IMR-90 (cell line): ENCODE results near the gene FADS6. TPM values are rescaled to one million over a fixed set of nuclear protein-coding genes. Genes with fewer than 3 reads are reported as not detected.

Experiments
- ATAC-seq: fragments of 200-7000 bp; cut with Tn5 transposase; 2 replicates; pipeline ENCODE4 v1.9.1; 2020; ENCODE audit warnings: low read depth, mild to moderate bottlenecking, moderate library complexity
- BruUV-seq: library from RNA; stranded (reverse); fragments of 400-500 nt; replicated peaks from 2 replicates; lab custom pipeline; 2021; lab: Mats Ljungman, UMichigan
- CTCF ChIA-PET: fragments of 300-600 bp; formaldehyde crosslinking; extraction: SDS; loops from one replicate; lab custom pipeline; 2021; ENCODE audit warnings: antibody characterized with exemption; lab: Yijun Ruan, JAX
- POLR2A ChIA-PET: fragments of 300-600 bp; sonication (Branson Sonifier 250); formaldehyde crosslinking; loops from one replicate; lab custom pipeline; 2022; ENCODE audit warnings: antibody characterized with exemption; ENCODE audit not compliant: unreplicated experiment; lab: Charles Lee
- DNase-seq: peaks from one replicate; pipeline ENCODE4 v3.0.0; 2013
- H2AFZ ChIP-seq: replicated peaks from 2 replicates; pipeline ENCODE3; 2013; ENCODE audit warnings: low read length, mild to moderate bottlenecking; ENCODE audit not compliant: poor library complexity
- H2AK5ac ChIP-seq: 2 replicates; pipeline ENCODE4 v1.6.1; 2013; ENCODE audit warnings: low read depth, low read length, inconsistent platforms
- H2AK9ac ChIP-seq: replicated peaks from 2 replicates; pipeline ENCODE3; 2013; ENCODE audit warnings: mild to moderate bottlenecking, low read depth, low read length, moderate library complexity; ENCODE audit not compliant: poor library complexity
- H2BK120ac ChIP-seq: 2 replicates; pipeline ENCODE4 v1.6.1; 2013; ENCODE audit warnings: low read depth, low read length, inconsistent platforms
- H2BK15ac ChIP-seq: 3 replicates; pipeline ENCODE4 v1.6.1; 2013; ENCODE audit warnings: low read depth, low read length, inconsistent platforms
- H2BK20ac ChIP-seq: 2 replicates; pipeline ENCODE4 v1.6.1; 2013; ENCODE audit warnings: low read depth, mild to moderate bottlenecking, inconsistent platforms, low read length, moderate library complexity
- H2BK5ac ChIP-seq: 2 replicates; pipeline ENCODE4 v1.6.1; 2013; ENCODE audit warnings: mild to moderate bottlenecking, low read depth, low read length, inconsistent platforms; ENCODE audit not compliant: poor library complexity, severe bottlenecking
- H3K14ac ChIP-seq: replicated peaks from 2 replicates; pipeline ENCODE4 v1.6.1; 2013; ENCODE audit warnings: low read depth, low read length, inconsistent platforms
- H3K18ac ChIP-seq: 2 replicates; pipeline ENCODE4 v1.6.1; 2013; ENCODE audit warnings: low read depth, low read length, control low read depth
- H3K23ac ChIP-seq: 2 replicates; pipeline ENCODE4 v1.6.1; 2013; ENCODE audit warnings: low read depth, low read length, inconsistent platforms
- H3K27ac ChIP-seq: 2 replicates; pipeline ENCODE4 v1.5.1; 2013; ENCODE audit warnings: mild to moderate bottlenecking, control low read depth, low read length; ENCODE audit not compliant: insufficient read depth
- H3K27me3 ChIP-seq: 2 replicates; pipeline ENCODE4 v1.6.1; 2013; ENCODE audit warnings: low read length; ENCODE audit not compliant: control insufficient read depth, insufficient read depth
- H3K36me3 ChIP-seq: 2 replicates; pipeline ENCODE4 v1.6.1; 2013; ENCODE audit warnings: low read length, mixed read lengths; ENCODE audit not compliant: control insufficient read depth, insufficient read depth
- H3K4ac ChIP-seq: 2 replicates; pipeline ENCODE4 v1.6.1; 2013; ENCODE audit warnings: low read depth, low read length, inconsistent platforms
- H3K4me1 ChIP-seq: 2 replicates; pipeline ENCODE4 v1.6.1; 2013; ENCODE audit warnings: low read length, mixed read lengths; ENCODE audit not compliant: control insufficient read depth, insufficient read depth
- H3K4me2 ChIP-seq: 2 replicates; pipeline ENCODE4 v1.6.1; 2013; ENCODE audit warnings: low read depth, mild to moderate bottlenecking, control low read depth, low read length, moderate library complexity
- H3K4me3 ChIP-seq: 2 replicates; pipeline ENCODE4 v1.5.1; 2013; ENCODE audit warnings: low read depth, mild to moderate bottlenecking, control low read depth, low read length, moderate library complexity; ENCODE audit not compliant: insufficient read depth
- H3K56ac ChIP-seq: 2 replicates; pipeline ENCODE4 v1.6.1; 2013; ENCODE audit warnings: low read length, inconsistent platforms; ENCODE audit not compliant: insufficient read depth; ENCODE audit errors: extremely low read depth
- H3K79me1 ChIP-seq, 2 experiments: 2 replicates each; pipeline ENCODE4 v1.6.1; 2013; ENCODE audit warnings: low read length in 2 of 2, inconsistent platforms in 1 of 2, low read depth in 1 of 2
- H3K9ac ChIP-seq: 2 replicates; pipeline ENCODE4 v1.6.1; 2013; ENCODE audit warnings: low read depth, low read length, control low read depth
- H3K9me1 ChIP-seq: 2 replicates; pipeline ENCODE4 v1.6.1; 2013; ENCODE audit warnings: low read length, inconsistent platforms; ENCODE audit not compliant: insufficient read depth
- H3K9me3 ChIP-seq: 2 replicates; pipeline ENCODE4 v1.6.1; 2013; ENCODE audit warnings: low read length; ENCODE audit not compliant: control insufficient read depth, insufficient read depth
- H4K20me1 ChIP-seq: 2 replicates; pipeline ENCODE4 v1.6.1; 2013; ENCODE audit warnings: low read length, inconsistent platforms; ENCODE audit not compliant: insufficient read depth
- H4K5ac ChIP-seq: 2 replicates; pipeline ENCODE4 v1.6.1; 2013; ENCODE audit warnings: mild to moderate bottlenecking, low read depth, low read length, control low read depth
- H4K8ac ChIP-seq, 2 experiments: 2 replicates each; pipeline ENCODE4 v1.6.1; 2013; ENCODE audit warnings: low read depth in 2 of 2, low read length in 2 of 2, control low read depth in 1 of 2, inconsistent platforms in 1 of 2
- H4K91ac ChIP-seq: 2 replicates; pipeline ENCODE4 v1.6.1; 2013; ENCODE audit warnings: low read depth, low read length, inconsistent platforms; ENCODE audit not compliant: insufficient read depth
- BHLHE40 ChIP-seq: fragments of 150-350 bp; IDR thresholded peaks from 2 replicates; pipeline ENCODE4 v1.6.1; 2016; ENCODE audit warnings: mild to moderate bottlenecking, low read depth, low read length
- CEBPB ChIP-seq: IDR thresholded peaks from 2 replicates; pipeline ENCODE4 v1.6.1; 2012; ENCODE audit warnings: low read depth, low read length, improper control_type of control experiment
- CHD1 ChIP-seq: IDR thresholded peaks from 2 replicates; pipeline ENCODE4 v1.6.1; 2012; ENCODE audit warnings: low read depth, low read length, improper control_type of control experiment
- FOS ChIP-seq: fragments of 150-350 bp; IDR thresholded peaks from 2 replicates; pipeline ENCODE4 v1.6.1; 2016; ENCODE audit warnings: low read depth, low read length
- MAFK ChIP-seq: IDR thresholded peaks from 2 replicates; pipeline ENCODE4 v1.6.1; 2012; ENCODE audit warnings: low read depth, low read length, improper control_type of control experiment
- MAZ ChIP-seq: IDR thresholded peaks from 2 replicates; pipeline ENCODE4 v1.6.1; 2012; ENCODE audit warnings: low read depth, mild to moderate bottlenecking, low read length, improper control_type of control experiment, moderate library complexity, borderline replicate concordance
- MXI1 ChIP-seq: IDR thresholded peaks from 2 replicates; pipeline ENCODE4 v1.6.1; 2012; ENCODE audit warnings: low read depth, mild to moderate bottlenecking, low read length, moderate library complexity, borderline replicate concordance
- NFE2L2 ChIP-seq: fragments of 150-350 bp; IDR thresholded peaks from 2 replicates; pipeline ENCODE4 v1.6.1; 2016; ENCODE audit warnings: low read depth, mild to moderate bottlenecking, low read length
- POLR2A ChIP-seq: IDR thresholded peaks from 2 replicates; pipeline ENCODE4 v1.6.1; 2012; ENCODE audit warnings: mild to moderate bottlenecking, low read depth, low read length
- RAD21 ChIP-seq: IDR thresholded peaks from 2 replicates; pipeline ENCODE4 v1.6.1; 2012; ENCODE audit warnings: low read length, improper control_type of control experiment
- RCOR1 ChIP-seq: IDR thresholded peaks from 2 replicates; pipeline ENCODE4 v1.6.1; 2012; ENCODE audit warnings: mild to moderate bottlenecking, low read length, improper control_type of control experiment; ENCODE audit not compliant: insufficient replicate concordance
- RFX5 ChIP-seq: IDR thresholded peaks from 2 replicates; pipeline ENCODE4 v1.8.0; 2012; ENCODE audit warnings: low read depth, mild to moderate bottlenecking, low read length, moderate library complexity
- SMC3 ChIP-seq: fragments of 150-350 bp; IDR thresholded peaks from 2 replicates; pipeline ENCODE4 v1.6.1; 2016; ENCODE audit warnings: low read depth, mild to moderate bottlenecking, antibody characterized with exemption, low read length, moderate library complexity
- WGBS, 2 experiments: methylation state at CpG; one replicate each; pipeline versions ENCODE4 v1.1.5 to v1.1.7; 2013; ENCODE audit warnings: missing lambda C conversion rate in 2 of 2; ENCODE audit not compliant: insufficient read length in 1 of 2; ENCODE audit errors: extremely low coverage in 2 of 2; 5-methylcytosine and 5-hydroxymethylcytosine counted together
- dilution Hi-C: fragments of 300-500 bp; cut with HindIII; formaldehyde crosslinking; loops from one replicate; pipeline ENCODE4 v1.14.3; 2018; ENCODE audit warnings: low sequenced_read_pairs; ENCODE audit not compliant: unreplicated experiment
- in situ Hi-C: fragments of 300-500 bp; cut with MboI; formaldehyde crosslinking; loops from 3 replicates; pipeline ENCODE4 v1.14.3; 2019; ENCODE audit warnings: low sequenced_read_pairs, inconsistent platforms, mixed read lengths
- intact Hi-C: fragments of 100-400 bp; cut with micrococcal nuclease; formaldehyde crosslinking; loops from 2 replicates; pipeline ENCODE4 v1.10.0; 2022
- polyA plus RNA-seq, 3 experiments: library from polyadenylated mRNA; depleted of rRNA; stranded (reverse); fragments of >200 nt; gene quantifications; 2 replicates each; pipeline ENCODE4 v1.2.3, GENCODE V29; 2012; ENCODE audit warnings: low replicate concordance in 1 of 3
- total RNA-seq: library from RNA; depleted of rRNA; stranded (reverse); fragments of >200 nt; gene quantifications from 2 replicates; pipeline ENCODE4 v1.2.3, GENCODE V29; 2012
- TF ChIP-seq, protein P1 (sequence below): conservative IDR thresholded peaks from 2 replicates; pipeline ENCODE4 v1.5.1; 2012; ENCODE audit warnings: mild to moderate bottlenecking, low read depth, low read length, improper control_type of control experiment
- TF ChIP-seq, protein P2 (sequence below): fragments of 150-350 bp; IDR thresholded peaks from 2 replicates; pipeline ENCODE4 v1.6.1; 2016; ENCODE audit warnings: low read depth, mild to moderate bottlenecking, low read length, moderate library complexity, borderline replicate concordance
- TF ChIP-seq, protein P3 (sequence below): fragments of 150-350 bp; IDR thresholded peaks from 2 replicates; pipeline ENCODE4 v1.6.1; 2017; ENCODE audit warnings: mild to moderate bottlenecking, antibody characterized with exemption, low read length, low read depth

FADS6 gene
- total and polyA plus RNA-seq, 2 of the 4 experiments (the other 2 are of a cell fraction): not detected

DNA sequence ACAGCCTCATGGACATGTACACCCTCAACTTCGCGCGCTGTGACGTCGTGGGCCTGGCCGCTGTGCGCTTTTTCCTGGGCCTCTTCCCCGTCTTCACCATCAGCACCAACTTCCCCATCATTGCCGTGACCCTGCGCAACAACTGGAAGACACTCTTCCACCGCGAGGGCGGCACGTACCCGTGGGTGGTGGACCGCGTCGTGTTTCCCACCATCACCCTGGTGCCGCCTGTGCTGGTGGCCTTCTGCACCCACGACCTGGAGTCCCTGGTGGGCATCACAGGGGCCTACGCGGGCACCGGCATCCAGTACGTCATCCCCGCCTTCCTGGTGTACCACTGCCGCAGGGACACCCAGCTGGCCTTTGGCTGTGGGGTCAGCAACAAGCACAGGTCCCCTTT is 57.2 kb downstream of the FADS6 start:
- dilution Hi-C loops: no loop called here
- in situ Hi-C loops: no loop called here
- intact Hi-C loops: no loop called here
- no peak overlapping the region for H4K5ac ChIP-seq
- peaks cover 9% of the 10 kb centered on the region for H3K4me1 ChIP-seq
- no peak overlapping the region for H3K27ac ChIP-seq
- H3K79me1 ChIP-seq: no peaks in the 10 kb centered on the region
- no peak overlapping the region for H3K56ac ChIP-seq
- no peaks in the 10 kb centered on the region for H3K9me3 ChIP-seq
- no peaks in the 10 kb centered on the region; the same call in 1 of the 2 replicates for H4K20me1 ChIP-seq
- 93% methylated on average over 23 of the region's 26 CpGs; no CpG with 5 or more reads in 1 of the 2 experiments for WGBS, 2 experiments
- DNase-seq: no peak
- H3K27me3 ChIP-seq: no peaks in the 10 kb centered on the region
- ChIA-PET CTCF (no interaction called here), POLR2A (no interaction called here)
- no peak for ATAC-seq
- no peak overlapping the region for H3K23ac ChIP-seq
- peaks cover 7% of the 10 kb centered on the region for H3K36me3 ChIP-seq
- H3K9me1 ChIP-seq: peaks cover 4% of the 10 kb centered on the region; the same call in 1 of the 2 replicates
- H2BK5ac ChIP-seq: no peak overlapping the region
- no peak overlapping the region for H3K9ac ChIP-seq
- no peak overlapping the region for H2BK15ac ChIP-seq
- no peak overlapping the region for H4K91ac ChIP-seq
- H2BK120ac ChIP-seq: no peak overlapping the region
- no peak overlapping the region for H3K18ac ChIP-seq
- TF ChIP-seq FOS (no peak), CEBPB (no peak), NFE2L2 (no peak), MAFK (no peak), MXI1 (no peak), RAD21 (no peak), POLR2A (no peak), RCOR1 (no peak), MAZ (no peak), RFX5 (no peak), BHLHE40 (no peak), SMC3 (no peak), CHD1 (no peak)
- TF ChIP-seq, protein P1, sequence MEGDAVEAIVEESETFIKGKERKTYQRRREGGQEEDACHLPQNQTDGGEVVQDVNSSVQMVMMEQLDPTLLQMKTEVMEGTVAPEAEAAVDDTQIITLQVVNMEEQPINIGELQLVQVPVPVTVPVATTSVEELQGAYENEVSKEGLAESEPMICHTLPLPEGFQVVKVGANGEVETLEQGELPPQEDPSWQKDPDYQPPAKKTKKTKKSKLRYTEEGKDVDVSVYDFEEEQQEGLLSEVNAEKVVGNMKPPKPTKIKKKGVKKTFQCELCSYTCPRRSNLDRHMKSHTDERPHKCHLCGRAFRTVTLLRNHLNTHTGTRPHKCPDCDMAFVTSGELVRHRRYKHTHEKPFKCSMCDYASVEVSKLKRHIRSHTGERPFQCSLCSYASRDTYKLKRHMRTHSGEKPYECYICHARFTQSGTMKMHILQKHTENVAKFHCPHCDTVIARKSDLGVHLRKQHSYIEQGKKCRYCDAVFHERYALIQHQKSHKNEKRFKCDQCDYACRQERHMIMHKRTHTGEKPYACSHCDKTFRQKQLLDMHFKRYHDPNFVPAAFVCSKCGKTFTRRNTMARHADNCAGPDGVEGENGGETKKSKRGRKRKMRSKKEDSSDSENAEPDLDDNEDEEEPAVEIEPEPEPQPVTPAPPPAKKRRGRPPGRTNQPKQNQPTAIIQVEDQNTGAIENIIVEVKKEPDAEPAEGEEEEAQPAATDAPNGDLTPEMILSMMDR: no peak
- TF ChIP-seq, protein P2, sequence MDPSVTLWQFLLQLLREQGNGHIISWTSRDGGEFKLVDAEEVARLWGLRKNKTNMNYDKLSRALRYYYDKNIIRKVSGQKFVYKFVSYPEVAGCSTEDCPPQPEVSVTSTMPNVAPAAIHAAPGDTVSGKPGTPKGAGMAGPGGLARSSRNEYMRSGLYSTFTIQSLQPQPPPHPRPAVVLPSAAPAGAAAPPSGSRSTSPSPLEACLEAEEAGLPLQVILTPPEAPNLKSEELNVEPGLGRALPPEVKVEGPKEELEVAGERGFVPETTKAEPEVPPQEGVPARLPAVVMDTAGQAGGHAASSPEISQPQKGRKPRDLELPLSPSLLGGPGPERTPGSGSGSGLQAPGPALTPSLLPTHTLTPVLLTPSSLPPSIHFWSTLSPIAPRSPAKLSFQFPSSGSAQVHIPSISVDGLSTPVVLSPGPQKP: no peak
- TF ChIP-seq, protein P3, sequence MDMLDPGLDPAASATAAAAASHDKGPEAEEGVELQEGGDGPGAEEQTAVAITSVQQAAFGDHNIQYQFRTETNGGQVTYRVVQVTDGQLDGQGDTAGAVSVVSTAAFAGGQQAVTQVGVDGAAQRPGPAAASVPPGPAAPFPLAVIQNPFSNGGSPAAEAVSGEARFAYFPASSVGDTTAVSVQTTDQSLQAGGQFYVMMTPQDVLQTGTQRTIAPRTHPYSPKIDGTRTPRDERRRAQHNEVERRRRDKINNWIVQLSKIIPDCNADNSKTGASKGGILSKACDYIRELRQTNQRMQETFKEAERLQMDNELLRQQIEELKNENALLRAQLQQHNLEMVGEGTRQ: no peak
- no peak overlapping the region for H3K4ac ChIP-seq
- H4K8ac ChIP-seq: no peak overlapping the region
- peak overlapping the region; percentile 61 for H2AK9ac ChIP-seq
- no peak overlapping the region for H2BK20ac ChIP-seq
- no TSS peak for BruUV-seq
- H3K14ac ChIP-seq: no peak overlapping the region
- H3K4me3 ChIP-seq: no peak overlapping the region
- no peak overlapping the region for H2AK5ac ChIP-seq
- H3K4me2 ChIP-seq: no peak overlapping the region
- H2AFZ ChIP-seq: no peak overlapping the region
